Aorta (tissue), 5 donors: ENCODE data around the gene FNDC3B. TPM values are rescaled to one million over a fixed set of nuclear protein-coding genes. Genes with fewer than 3 reads are reported as not detected.
A peak's percentile ranks its signal among the peaks of the same experiment; 100 is the strongest.

Experiments
- ATAC-seq: fragments of 200-7000 bp; cut with Tn5 transposase; one replicate; pipeline ENCODE4 v1.9.1; 2022; ENCODE audit warnings: moderate library complexity; ENCODE audit not compliant: low FRiP score
- DNase-seq, 2 donors: peaks; one replicate each; pipeline ENCODE4 v3.0.0-alpha.2; 2020
- H3K27ac ChIP-seq, 2 donors: one replicate each; pipeline ENCODE4 v1.5.1; 2013; ENCODE audit warnings: low read length in 2 of 2, mild to moderate bottlenecking in 2 of 2, moderate library complexity in 2 of 2, control low read depth in 1 of 2, inconsistent platforms in 1 of 2, low read depth in 1 of 2
- H3K27me3 ChIP-seq, 2 donors: one replicate each; pipeline ENCODE4 v1.6.1; 2013; ENCODE audit warnings: control low read depth in 1 of 2, low read length in 1 of 2, mild to moderate bottlenecking in 1 of 2, moderate library complexity in 1 of 2; ENCODE audit not compliant: insufficient read depth in 2 of 2, control insufficient read depth in 1 of 2
- H3K36me3 ChIP-seq, 2 donors: one replicate each; pipeline ENCODE4 v1.6.1; 2013; ENCODE audit warnings: control low read depth in 1 of 2, low read length in 1 of 2, mild to moderate bottlenecking in 1 of 2; ENCODE audit not compliant: insufficient read depth in 2 of 2, control insufficient read depth in 1 of 2
- H3K4me1 ChIP-seq, 2 donors: one replicate each; pipeline ENCODE4 v1.6.1; 2013; ENCODE audit warnings: low read length in 2 of 2, control low read depth in 1 of 2, mild to moderate bottlenecking in 1 of 2, moderate library complexity in 1 of 2; ENCODE audit not compliant: insufficient read depth in 2 of 2, control insufficient read depth in 1 of 2
- H3K4me3 ChIP-seq, 2 donors: one replicate each; pipeline ENCODE4 v1.5.1; 2013; ENCODE audit warnings: low read length in 2 of 2, control low read depth in 1 of 2, mild to moderate bottlenecking in 1 of 2
- H3K9me3 ChIP-seq: one replicate; pipeline ENCODE4 v1.6.1; 2013; ENCODE audit warnings: mild to moderate bottlenecking, low read length; ENCODE audit not compliant: control insufficient read depth
- WGBS, 2 donors: extraction: QIAGEN DNeasy Blood & Tissue Kit; methylation state at CpG; one replicate each; pipeline ENCODE4 v1.1.7; 2013; 5-methylcytosine and 5-hydroxymethylcytosine counted together
- intact Hi-C, 2 donors: fragments of 100-400 bp; cut with DNase I; formaldehyde crosslinking; loops; one replicate each; pipeline versions ENCODE4 v1.14.2 to v1.15.0; 2022
- polyA plus RNA-seq, 2 donors: library from polyadenylated mRNA; stranded (reverse); fragments of 200-250 nt; gene quantifications; one replicate each; pipeline ENCODE4 v1.2.3, GENCODE V29; 2013
- total RNA-seq, 2 donors: library from RNA; stranded (reverse); fragmentation: NEBNext Ultra II Directional; extraction: Animal tissue kit (Norgen Biotek cat#: 25700); gene quantifications; one replicate each; pipeline ENCODE4 v1.2.1, GENCODE V29; 2021
- donor health status: healthy with polysubstance abuse.
- donor health status: Bipolar disorder and iron deficiency.
- donor health status: DM: no; HTN: no; CAD: no.
- donor health status: DM: no; HTN: no; CAD: no.
- donor health status: DM: yes; HTN: yes; CAD: no.

FNDC3B gene
- total and polyA plus RNA-seq, 4 donors, result 12.5 to 239 (median 120) TPM

GRCh38 chr3:172054115-172054764, 14.9 kb downstream of the FNDC3B start:
- Histone ChIP-seq H3K27me3 (no peaks in the 10 kb centered on the region), H3K4me1 (peaks cover 4 to 15% of the 10 kb centered on the region in 2 donors), H3K27ac (peak overlapping the region; percentile 30 to 59), H3K9me3 (no peaks in the 10 kb centered on the region), H3K36me3 (peaks cover 0 to 3% of the 10 kb centered on the region in 2 donors), H3K4me3 (no peak overlapping the region)
- WGBS, 2 donors, result 22 to 28% methylated on average over 6 of the region's 6 CpGs
- ATAC-seq (no peak), DNase-seq (no peak)
- intact Hi-C loops, result no loop called here

GRCh38 chr3:172056416-172056815, 17.0 kb downstream of the FNDC3B start:
- 36 to 39% methylated on average over 3 of the region's 3 CpGs for WGBS, 2 donors
- Histone ChIP-seq H3K27me3 (no peaks in the 10 kb centered on the region), H3K36me3 (peaks cover 0 to 3% of the 10 kb centered on the region in 2 donors), H3K4me3 (no peak overlapping the region), H3K9me3 (no peaks in the 10 kb centered on the region), H3K4me1 (peaks cover 4 to 15% of the 10 kb centered on the region in 2 donors), H3K27ac (no peak overlapping the region)
- ATAC-seq (no peak), DNase-seq (no peak)
- intact Hi-C loops, result loop anchor here in 1 of 2 donors (1.0 to 5.0 kb wide), 2 partner anchors 17 to 46 kb away; partner anchors contain the start of gene FNDC3B

GRCh38 chr3:172057059-172057458, 17.7 kb downstream of the FNDC3B start:
- intact Hi-C loops, result loop anchor here in 1 of 2 donors (5.0 kb wide), 1 partner anchor 45 kb away; no protein-coding TSS in a partner anchor
- Histone ChIP-seq H3K4me3 (no peak overlapping the region), H3K36me3 (peaks cover 0 to 3% of the 10 kb centered on the region in 2 donors), H3K27ac (peak overlapping the region in 1 of 2 donors; percentile 57), H3K27me3 (no peaks in the 10 kb centered on the region), H3K4me1 (peaks cover 4 to 15% of the 10 kb centered on the region in 2 donors), H3K9me3 (no peaks in the 10 kb centered on the region)
- no peak for ATAC-seq
- DNase-seq, result no peak
- WGBS, 2 donors, result 40 to 41% methylated on average over 3 of the region's 3 CpGs

GRCh38 chr3:172057624-172058327, 18.4 kb downstream of the FNDC3B start:
- intact Hi-C loops, result loop anchor here in 1 of 2 donors (5.0 kb wide), 1 partner anchor 45 kb away; no protein-coding TSS in a partner anchor
- ATAC-seq (no peak), DNase-seq (no peak)
- Histone ChIP-seq H3K27me3 (no peaks in the 10 kb centered on the region), H3K9me3 (no peaks in the 10 kb centered on the region), H3K27ac (no peak overlapping the region), H3K36me3 (peaks cover 0 to 3% of the 10 kb centered on the region in 2 donors), H3K4me3 (no peak overlapping the region), H3K4me1 (peaks cover 4 to 15% of the 10 kb centered on the region in 2 donors)
- WGBS, 2 donors, result 10 to 15% methylated on average over 3 of the region's 3 CpGs

GRCh38 chr3:172059532-172059931, 20.2 kb downstream of the FNDC3B start:
- Histone ChIP-seq H3K27me3 (no peaks in the 10 kb centered on the region), H3K4me1 (peaks cover 3 to 18% of the 10 kb centered on the region in 2 donors)
- WGBS, 2 donors, result 34 to 43% methylated on average over 3 of the region's 3 CpGs

GRCh38 chr3:172060234-172060633, 20.9 kb downstream of the FNDC3B start:
- no peak overlapping the region for H3K27ac ChIP-seq
- DNase-seq, result no peak

More at GRCh38 chr3:172059532-172059931, 20.2 kb downstream of the FNDC3B start:
- no peak overlapping the region for H3K27ac ChIP-seq
- no peak overlapping the region for H3K4me3 ChIP-seq
- no peaks in the 10 kb centered on the region for H3K9me3 ChIP-seq
- no peaks in the 10 kb centered on the region for H3K36me3 ChIP-seq
- DNase-seq (no peak), ATAC-seq (no peak)
- intact Hi-C loops, result loop anchor here in 1 of 2 donors (5.0 kb wide), 1 partner anchor 43 kb away; no protein-coding TSS in a partner anchor

GRCh38 chr3:172061724-172062184, 22.4 kb downstream of the FNDC3B start:
- Histone ChIP-seq H3K4me3 (peak overlapping the region in 1 of 2 donors; percentile 34), H3K4me1 (peaks cover 7 to 25% of the 10 kb centered on the region in 2 donors), H3K36me3 (no peaks in the 10 kb centered on the region), H3K27ac (peak overlapping the region in 1 of 2 donors; percentile 12), H3K27me3 (no peaks in the 10 kb centered on the region), H3K9me3 (no peaks in the 10 kb centered on the region)
- no peak for DNase-seq
- intact Hi-C loops, result no loop called here
- 2 to 4% methylated on average over 4 of the region's 4 CpGs for WGBS, 2 donors
- peak; percentile 72 for ATAC-seq

More at GRCh38 chr3:172060234-172060633, 20.9 kb downstream of the FNDC3B start:
- Histone ChIP-seq H3K9me3 (no peaks in the 10 kb centered on the region), H3K4me3 (no peak overlapping the region), H3K36me3 (no peaks in the 10 kb centered on the region), H3K27me3 (no peaks in the 10 kb centered on the region), H3K4me1 (peaks cover 3 to 18% of the 10 kb centered on the region in 2 donors)
- WGBS, 2 donors, result 92% methylated on average over 1 of the region's 1 CpG
- no peak for ATAC-seq
- intact Hi-C loops, result no loop called here

GRCh38 chr3:172062761-172063160, 23.4 kb downstream of the FNDC3B start:
- peaks cover 7 to 21% of the 10 kb centered on the region in 2 donors for H3K4me1 ChIP-seq
- H3K4me3 ChIP-seq, result no peak overlapping the region
- no peak overlapping the region for H3K27ac ChIP-seq
- H3K9me3 ChIP-seq, result no peaks in the 10 kb centered on the region
- DNase-seq (no peak), ATAC-seq (no peak)
- H3K36me3 ChIP-seq, result no peaks in the 10 kb centered on the region
- intact Hi-C loops, result no loop called here
- 73 to 80% methylated on average over 3 of the region's 3 CpGs for WGBS, 2 donors
- H3K27me3 ChIP-seq, result no peaks in the 10 kb centered on the region
